GM12801 (cell line): ENCODE data around the gene RRP12.

ENCODE experiments used
- TF ChIP-seq, protein P1 (sequence below): IDR thresholded peaks from one replicate; pipeline ENCODE4 v1.5.1; 2011; ENCODE audit warnings: control low read depth; ENCODE audit not compliant: insufficient read length; ENCODE audit errors: extremely low read depth

The RRP12 gene, protein sequence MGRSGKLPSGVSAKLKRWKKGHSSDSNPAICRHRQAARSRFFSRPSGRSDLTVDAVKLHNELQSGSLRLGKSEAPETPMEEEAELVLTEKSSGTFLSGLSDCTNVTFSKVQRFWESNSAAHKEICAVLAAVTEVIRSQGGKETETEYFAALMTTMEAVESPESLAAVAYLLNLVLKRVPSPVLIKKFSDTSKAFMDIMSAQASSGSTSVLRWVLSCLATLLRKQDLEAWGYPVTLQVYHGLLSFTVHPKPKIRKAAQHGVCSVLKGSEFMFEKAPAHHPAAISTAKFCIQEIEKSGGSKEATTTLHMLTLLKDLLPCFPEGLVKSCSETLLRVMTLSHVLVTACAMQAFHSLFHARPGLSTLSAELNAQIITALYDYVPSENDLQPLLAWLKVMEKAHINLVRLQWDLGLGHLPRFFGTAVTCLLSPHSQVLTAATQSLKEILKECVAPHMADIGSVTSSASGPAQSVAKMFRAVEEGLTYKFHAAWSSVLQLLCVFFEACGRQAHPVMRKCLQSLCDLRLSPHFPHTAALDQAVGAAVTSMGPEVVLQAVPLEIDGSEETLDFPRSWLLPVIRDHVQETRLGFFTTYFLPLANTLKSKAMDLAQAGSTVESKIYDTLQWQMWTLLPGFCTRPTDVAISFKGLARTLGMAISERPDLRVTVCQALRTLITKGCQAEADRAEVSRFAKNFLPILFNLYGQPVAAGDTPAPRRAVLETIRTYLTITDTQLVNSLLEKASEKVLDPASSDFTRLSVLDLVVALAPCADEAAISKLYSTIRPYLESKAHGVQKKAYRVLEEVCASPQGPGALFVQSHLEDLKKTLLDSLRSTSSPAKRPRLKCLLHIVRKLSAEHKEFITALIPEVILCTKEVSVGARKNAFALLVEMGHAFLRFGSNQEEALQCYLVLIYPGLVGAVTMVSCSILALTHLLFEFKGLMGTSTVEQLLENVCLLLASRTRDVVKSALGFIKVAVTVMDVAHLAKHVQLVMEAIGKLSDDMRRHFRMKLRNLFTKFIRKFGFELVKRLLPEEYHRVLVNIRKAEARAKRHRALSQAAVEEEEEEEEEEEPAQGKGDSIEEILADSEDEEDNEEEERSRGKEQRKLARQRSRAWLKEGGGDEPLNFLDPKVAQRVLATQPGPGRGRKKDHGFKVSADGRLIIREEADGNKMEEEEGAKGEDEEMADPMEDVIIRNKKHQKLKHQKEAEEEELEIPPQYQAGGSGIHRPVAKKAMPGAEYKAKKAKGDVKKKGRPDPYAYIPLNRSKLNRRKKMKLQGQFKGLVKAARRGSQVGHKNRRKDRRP (N-terminal part only)

DNA sequence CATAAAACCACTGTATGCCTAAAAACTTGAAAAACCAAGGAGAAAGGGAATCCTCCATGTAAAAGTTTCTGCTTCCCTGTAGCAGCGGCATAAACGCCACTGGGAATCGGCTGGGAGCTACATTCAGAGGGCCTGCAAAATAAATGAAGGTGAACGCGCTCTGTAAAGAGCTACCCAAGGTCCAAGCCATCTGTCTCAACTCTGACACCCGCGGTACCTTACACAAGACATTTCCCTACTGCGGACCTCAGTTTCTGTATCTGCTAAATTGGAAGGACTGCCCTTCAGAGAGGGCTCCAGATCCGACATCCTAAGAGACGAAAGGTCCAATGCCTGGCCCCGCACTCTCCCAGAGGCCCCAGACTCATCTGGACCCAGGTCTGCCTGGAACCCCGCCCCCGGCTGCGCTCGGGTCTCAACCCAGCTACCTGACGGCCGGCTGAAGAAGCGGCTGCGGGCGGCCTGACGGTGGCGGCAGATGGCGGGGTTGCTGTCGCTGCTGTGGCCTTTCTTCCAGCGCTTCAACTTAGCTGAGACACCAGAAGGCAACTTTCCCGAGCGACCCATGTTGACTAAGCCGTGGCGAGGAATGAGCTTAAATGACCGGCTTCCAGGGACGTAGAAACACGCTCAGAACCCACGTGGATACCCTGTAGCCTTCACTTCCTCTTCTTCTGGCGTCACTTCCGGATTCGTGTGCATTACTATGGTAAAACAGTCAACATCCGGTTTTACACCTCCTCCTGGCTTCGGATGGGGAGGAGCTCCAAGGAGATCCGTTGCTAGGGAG, at the start of gene RRP12:
Gene RRP12, minus strand, starts transcription at position 676 of the 790 bp plus-strand sequence. Its CDS starts 109 bp downstream, at position 567.
- TF ChIP-seq, protein P1, sequence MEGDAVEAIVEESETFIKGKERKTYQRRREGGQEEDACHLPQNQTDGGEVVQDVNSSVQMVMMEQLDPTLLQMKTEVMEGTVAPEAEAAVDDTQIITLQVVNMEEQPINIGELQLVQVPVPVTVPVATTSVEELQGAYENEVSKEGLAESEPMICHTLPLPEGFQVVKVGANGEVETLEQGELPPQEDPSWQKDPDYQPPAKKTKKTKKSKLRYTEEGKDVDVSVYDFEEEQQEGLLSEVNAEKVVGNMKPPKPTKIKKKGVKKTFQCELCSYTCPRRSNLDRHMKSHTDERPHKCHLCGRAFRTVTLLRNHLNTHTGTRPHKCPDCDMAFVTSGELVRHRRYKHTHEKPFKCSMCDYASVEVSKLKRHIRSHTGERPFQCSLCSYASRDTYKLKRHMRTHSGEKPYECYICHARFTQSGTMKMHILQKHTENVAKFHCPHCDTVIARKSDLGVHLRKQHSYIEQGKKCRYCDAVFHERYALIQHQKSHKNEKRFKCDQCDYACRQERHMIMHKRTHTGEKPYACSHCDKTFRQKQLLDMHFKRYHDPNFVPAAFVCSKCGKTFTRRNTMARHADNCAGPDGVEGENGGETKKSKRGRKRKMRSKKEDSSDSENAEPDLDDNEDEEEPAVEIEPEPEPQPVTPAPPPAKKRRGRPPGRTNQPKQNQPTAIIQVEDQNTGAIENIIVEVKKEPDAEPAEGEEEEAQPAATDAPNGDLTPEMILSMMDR: no peak

DNA sequence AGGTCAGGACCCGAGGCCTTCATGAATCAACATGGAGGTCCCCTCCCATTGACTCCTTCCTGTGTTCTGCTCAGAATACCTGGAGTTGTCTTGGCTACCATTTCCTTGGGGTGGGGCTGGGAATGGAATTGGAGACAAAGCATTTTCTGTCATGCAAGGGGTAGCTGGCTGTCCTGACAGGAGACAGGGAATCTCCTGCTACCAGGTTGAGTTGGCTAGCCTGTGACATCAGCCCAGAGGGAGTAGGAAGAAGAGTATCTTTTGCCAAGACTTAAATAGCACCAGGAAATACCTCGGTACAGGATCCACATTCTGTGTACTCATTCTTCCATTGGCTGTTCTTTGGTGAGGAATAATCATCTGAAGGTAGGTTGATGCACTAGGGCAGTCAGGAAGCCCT, 49.7 kb upstream of the RRP12 start:
- TF ChIP-seq, protein P1: no peak

DNA sequence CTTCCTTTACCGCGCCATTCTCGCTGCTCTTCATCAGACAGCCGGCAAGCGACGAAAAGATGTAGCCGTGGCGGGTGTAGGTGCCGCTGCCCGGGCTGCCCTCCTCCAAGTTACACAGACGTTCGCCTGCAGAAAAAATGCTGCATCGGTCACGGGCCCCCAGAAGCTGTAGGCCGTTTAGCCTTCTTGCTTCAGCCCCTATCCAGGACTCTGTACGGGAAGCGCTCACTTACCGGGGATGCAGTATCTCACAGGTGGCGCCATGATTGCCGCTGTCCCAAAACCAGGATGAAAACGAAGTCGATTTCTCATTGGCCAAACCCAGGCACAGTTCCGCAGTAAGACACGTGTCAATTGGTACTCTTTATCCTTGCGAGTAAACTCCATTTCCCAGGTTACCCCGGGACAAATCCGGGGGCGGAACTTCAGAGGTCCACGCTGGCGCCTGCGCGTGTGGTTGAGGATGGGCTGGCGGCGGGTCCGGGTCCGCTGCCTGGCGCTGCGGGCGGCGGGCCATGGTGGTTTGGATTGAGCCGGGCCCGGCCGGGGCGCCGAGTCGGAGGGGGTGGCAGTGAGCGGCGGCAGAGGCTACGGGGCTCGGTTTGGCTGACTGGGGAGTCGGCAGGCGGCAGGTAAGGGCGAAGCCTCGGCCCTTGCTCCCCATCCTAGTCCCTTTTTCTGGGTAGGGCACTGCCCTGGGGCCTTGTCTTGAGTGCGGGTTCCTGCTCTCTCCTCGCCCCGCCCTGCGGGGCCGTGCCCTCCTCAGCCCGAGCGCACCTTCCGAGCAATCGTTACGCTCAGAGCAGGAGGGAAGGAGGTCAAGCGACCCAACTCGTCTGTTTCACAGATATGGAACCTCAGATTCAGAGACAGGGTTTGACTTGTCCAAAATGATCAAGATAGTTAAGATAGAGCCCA, 44.8 kb upstream of the RRP12 start, which contains the start of the genes EXOSC1 and ZDHHC16:
Gene EXOSC1, minus strand, starts transcription at position 285 of the 918 bp plus-strand sequence. Its CDS starts 21 bp downstream, at position 264.
Gene ZDHHC16, plus strand, starts transcription at position 454 of the 918 bp plus-strand sequence. CDS start 5,501 bp downstream, outside the sequence.
- TF ChIP-seq, protein P1: no peak

DNA sequence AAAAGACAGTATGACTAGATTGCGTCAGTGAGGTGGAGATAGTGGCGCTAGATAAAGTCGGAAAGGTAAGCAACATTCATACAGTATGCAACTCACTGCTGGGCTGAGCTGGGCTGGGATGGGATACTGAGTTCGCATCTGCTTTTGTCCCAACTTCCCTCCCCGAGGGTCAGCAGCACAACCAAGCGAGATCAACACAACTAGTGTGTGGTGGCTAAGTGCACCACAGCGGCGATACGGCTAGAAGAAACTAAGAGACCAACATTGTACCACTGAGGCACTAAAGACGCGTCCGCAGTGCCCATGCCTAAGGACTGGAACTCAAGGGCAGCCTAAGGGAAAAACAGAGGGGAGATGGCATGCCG, 44.2 kb upstream of the RRP12 start:
- TF ChIP-seq, protein P1: no peak

DNA sequence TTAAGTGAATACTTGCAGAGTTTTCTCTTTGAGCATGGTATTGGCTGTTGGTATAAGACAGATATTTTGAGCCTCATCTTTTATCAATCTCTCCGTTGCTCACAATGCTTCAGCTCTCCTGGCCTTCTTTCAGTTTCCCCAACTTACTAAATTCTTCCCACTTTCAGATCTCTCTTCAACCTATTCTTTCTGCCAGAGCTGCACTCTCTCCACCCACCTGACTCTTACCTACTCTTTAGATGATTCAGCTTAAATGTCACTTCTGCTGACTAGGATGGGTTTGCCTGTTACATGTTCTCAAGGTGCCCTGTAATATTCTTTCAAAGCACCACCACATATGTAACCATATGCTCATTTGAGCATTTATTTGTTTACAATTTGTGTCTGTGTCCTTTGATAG, 43.1 kb upstream of the RRP12 start:
- TF ChIP-seq, protein P1: no peak

DNA sequence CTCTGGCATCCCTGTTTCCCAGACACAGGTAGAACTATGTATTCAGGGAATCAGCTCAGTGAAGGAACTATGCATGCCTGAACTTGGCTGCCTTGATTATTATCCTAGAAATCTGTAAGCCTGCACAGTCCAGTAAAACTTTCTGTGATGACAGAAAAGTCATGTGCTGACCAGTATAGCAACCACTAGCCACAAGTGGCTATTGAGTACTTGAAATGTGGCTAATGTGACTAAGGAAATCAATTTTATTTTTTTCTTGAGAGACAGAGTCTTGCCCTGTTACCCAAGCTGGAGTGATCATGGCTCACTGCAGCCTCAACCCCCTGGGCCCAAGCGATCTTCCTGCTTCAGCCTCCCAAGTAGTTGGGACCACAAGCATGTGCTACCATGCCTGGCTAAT, 41.1 kb upstream of the RRP12 start:
- TF ChIP-seq, protein P1: no peak
